Right forelimb (tissue), 1 donor: ENCODE measurements around the gene NDUFAB1.
"Not testable (repeated sequence)": the region's sequence is repeated elsewhere in the genome, so short reads cannot be mapped to it uniquely, and the experiment has no call there.

Source experiments
- DNase-seq: peaks from one replicate; pipeline ENCODE4 v3.0.0-alpha.2; 2018

Gene NDUFAB1

DNA sequence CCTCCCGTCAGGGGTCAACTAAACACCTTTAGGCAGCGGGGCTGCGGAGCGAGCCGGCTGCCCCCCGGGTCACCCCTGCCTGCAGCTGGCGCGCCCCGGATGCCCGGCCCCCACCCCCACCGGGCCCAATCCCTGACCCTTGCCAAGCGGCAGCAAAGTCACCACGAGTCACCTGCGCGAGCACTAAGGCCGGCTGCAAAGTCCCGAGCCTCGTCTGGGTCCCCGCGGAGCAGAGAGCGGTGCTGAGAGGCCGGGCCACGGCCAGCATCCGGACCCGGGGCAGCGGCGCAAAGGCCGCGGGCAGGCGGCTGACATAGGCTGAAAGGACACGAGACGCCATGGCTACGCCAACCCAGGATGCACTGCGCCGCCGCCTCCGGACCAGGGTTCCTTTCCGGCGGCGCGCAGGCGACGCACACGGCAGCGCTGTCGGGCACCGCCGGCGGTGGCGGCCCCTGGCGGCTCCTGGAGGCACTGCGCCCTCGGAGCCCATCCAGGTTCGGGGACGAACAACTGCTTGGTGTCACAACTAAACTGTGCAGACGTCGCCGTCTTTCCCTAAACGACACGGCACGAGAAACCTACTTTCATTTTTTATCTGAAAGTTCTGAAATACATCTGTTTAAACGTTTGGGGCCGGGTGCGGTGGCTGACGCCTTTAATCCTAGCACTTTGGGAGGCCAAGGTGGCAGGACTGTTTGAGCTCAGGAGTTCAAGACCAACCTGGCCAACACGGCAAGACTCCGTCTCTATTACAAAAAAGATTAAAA lies at the start of gene NDUFAB1:
TSS of gene NDUFAB1 (minus strand) at position 366 of the 770 bp plus-strand sequence. CDS start at position 340, 26 bp downstream.
- DNase-seq, result peak; percentile 93

GRCh38 chr16:23642246-23642774 lies 46.2 kb upstream of the NDUFAB1 start:
- no peak for DNase-seq

GRCh38 chr16:23640931-23641765 lies 45.0 kb upstream of the NDUFAB1 start, which contains the start of the genes DCTN5 and PALB2:
Gene DCTN5 (plus strand): TSS chr16:23641466. CDS start chr16:23641543, 77 bp downstream.
Gene PALB2 (minus strand): TSS chr16:23641310. CDS start chr16:23641157, 153 bp downstream.
- peak; percentile 95 for DNase-seq

- no peak for DNase-seq
Observed at GRCh38 chr16:23640615-23640930, 44.5 kb upstream of the NDUFAB1 start.

DNA sequence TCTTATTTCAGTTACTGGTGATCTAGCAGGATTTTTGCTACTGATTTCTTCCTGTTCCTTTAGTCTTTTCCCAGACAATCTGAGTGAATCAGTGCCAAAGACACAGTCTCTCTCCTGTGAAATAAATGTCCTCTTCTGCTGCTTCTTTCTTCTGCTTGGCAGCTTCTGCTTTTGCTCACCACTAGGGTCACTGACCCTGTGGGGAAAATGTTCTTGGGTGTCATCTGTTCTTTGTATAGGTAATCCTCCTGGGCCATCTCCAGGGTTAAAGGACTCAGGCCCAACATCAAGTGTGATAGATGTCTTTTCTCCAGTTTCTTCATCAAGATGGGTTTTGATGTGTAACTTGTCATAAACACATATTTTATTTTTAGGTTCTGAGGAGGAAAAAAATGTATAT lies 39.8 kb upstream of the NDUFAB1 start:
- no peak for DNase-seq

GRCh38 chr16:23634461-23635036 lies 38.4 kb upstream of the NDUFAB1 start:
- DNase-seq, result no peak

GRCh38 chr16:23631874-23632273 lies 35.8 kb upstream of the NDUFAB1 start:
- DNase-seq, result not testable (repeated sequence)

DNA sequence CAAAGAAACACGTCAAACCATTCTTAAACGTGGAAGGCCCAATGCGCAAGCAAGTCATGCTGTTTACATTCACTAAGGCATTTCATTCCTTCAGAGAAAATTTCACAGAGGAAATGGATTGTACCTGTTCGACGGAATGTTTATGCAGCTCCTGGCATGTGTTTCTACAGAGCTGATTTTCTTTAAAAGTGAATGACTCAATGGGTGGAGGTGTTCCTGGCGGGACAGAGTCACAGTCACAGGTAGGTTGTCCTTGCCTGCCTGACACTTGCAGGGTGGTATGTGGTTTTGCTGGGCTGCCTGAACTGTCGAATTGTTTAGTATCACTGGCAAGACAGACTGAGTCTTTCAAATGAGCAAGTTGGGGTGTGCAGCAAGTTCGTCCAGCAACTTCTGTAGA lies 33.4 kb upstream of the NDUFAB1 start:
- no peak for DNase-seq

DNA sequence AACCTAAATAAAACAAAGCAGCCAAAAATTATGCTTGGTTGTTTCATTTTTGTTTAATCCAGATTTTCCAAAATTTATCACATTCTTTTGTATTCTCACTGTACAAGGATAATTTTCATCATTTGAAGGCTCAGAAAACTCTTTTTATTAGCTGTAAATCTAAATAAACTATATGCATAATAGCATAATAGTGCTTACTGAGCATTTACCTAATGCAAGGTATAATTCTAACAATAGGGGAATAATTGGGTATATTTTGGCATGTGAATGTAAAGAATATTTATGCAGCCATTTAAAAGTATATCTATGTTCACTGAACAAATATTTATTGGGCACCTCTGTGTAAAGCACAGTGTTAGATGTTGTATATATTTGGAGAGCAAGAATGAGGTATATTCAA lies 28.0 kb upstream of the NDUFAB1 start:
- DNase-seq, result no peak

- DNase-seq, result no peak
Observed at GRCh38 chr16:23615805-23616204, 19.7 kb upstream of the NDUFAB1 start.

DNA sequence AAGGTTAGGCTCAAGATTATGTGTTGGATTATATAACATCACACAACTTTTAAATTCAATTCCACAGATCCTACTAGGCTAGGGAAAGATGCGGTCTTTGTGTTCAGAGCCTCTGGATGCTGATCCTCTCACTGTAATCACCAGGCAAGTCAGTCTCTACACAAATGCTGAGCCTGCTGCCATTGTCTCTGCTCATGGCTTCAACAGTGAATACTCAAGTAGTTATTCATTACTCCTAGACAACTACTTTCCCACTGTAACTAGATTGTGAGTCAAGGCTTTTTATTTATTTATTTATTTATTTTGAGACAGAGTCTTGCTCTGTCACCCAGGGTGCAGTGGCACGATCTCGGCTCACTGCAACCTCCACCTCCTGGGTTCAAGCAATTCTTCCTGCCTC lies 15.8 kb upstream of the NDUFAB1 start:
- no peak for DNase-seq

DNA sequence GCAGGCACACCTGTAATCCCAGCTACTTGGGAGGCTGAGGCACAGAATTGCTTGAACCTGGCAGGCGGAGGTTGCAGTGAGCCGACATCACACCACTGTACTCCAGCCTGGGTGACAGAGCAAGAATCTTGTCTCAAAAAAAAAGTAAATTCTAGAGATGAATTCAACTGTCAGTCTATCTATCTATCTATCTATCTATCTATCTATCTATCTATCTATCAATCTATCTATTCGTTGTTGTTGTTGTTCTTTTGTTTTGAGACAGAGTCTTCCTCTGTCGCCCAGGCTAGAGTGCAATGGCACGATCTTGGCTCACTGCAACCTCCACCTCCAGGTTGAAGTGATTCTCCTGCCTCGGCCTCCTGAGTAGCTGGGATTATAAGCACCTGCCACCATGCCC lies 14.8 kb upstream of the NDUFAB1 start:
- DNase-seq, result not testable (repeated sequence)

DNA sequence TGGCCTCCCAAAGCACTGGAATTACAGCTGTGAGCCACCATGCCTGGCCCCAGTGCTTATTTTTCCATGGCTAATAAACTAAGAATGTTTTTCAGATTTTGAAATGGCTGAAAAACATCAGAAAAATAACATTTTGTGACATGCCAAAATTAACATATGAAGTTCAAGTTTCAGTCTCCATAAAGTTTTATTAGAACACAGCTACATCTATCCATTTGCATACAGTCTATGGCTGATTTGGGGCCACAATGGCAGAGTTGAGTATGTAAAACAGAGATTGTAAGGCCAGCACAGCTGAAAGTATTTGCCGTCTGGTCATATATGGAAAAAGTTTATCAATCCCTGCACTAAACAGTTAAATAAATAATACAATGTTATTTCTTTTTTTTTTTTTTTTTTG lies 13.8 kb upstream of the NDUFAB1 start:
- no peak for DNase-seq

GRCh38 chr16:23608194-23608593 lies 12.1 kb upstream of the NDUFAB1 start:
- DNase-seq, result no peak

DNA sequence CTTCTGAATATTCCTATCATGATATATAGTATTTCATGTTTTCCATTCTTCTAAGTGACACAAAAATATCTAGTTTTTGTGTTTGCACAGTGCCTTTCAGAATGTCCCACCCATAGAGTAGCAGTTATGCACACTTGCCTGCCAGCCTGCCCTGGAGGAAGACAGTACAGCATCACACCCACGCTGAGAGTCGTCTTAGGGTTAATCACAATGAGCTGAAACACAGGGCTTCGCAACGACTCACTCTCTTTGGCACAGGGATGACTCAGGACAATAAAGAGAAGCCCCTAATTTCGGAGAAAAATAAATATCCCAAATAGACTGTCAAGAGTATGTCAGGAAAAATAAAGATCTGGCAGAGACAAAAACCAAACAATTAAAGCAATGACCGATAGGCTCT lies 11.6 kb upstream of the NDUFAB1 start:
- no peak for DNase-seq

GRCh38 chr16:23597003-23597756 lies 1.1 kb upstream of the NDUFAB1 start:
- no peak for DNase-seq

DNA sequence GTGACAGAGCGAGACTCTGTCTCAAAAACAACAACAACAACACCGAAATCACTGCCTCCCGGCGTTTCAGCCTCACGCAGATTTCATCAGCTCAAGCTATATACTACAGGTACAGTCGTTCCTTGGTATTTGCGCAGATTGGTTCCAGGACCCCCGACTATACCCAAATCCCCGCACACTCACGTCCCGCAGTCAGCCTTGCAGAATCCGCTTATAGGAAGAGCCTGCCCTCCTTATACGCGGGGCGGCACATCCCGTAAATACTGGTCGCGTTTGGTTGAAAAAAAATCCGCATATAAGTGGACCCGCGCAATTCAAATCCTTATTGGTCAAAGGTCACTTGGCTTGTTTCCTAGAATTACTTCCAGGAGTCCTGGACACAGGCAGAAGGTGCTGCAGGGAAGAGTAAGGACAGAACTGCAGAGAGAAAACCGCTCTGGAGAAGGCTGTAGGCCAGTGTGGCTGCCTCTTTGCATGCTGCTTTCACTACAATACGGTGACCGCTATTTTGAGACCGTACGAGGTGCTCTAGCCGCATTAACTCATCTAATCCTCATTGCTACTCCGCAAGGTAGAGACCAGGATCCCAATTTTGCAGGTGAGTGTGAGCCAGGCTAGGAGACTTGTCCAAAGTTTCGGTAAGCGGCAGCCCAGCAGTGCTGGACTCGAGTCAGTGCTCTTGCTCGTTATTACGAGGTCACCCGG lies 718 bp downstream of the NDUFAB1 start:
- no peak for DNase-seq

DNA sequence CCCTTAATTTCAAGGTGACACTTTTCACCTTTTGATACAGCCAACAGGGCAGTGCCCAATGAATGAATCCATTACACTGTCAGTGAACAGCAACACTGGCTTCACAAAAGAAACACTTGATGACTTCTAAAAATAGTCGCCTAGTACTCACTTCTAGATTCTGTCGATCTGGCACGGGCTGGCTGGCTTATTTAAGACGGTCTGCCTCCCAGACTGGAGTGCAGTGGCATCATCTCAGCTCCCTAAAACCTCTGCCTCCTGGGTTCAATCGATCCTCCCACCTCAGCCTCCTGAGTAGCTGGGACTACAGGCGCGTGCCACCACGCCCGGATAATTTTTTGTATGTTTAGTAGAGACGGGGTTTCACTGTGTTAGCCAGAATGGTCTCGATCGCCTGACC lies 1.9 kb downstream of the NDUFAB1 start:
- no peak for DNase-seq

GRCh38 chr16:23590181-23590580 lies 5.9 kb downstream of the NDUFAB1 start:
- no peak for DNase-seq

GRCh38 chr16:23587726-23588125 lies 8.4 kb downstream of the NDUFAB1 start:
- DNase-seq, result no peak

GRCh38 chr16:23584186-23585076 lies 11.7 kb downstream of the NDUFAB1 start:
- no peak for DNase-seq
